Astrocyte of the spinal cord (primary cell): ENCODE measurements around the gene ITGA7.

Experiments used
- DNase-seq: peaks from one replicate; pipeline ENCODE4 v3.0.0; 2011; ENCODE audit warnings: low read depth, low spot score
- H3K4me3 ChIP-seq: 2 replicates; pipeline ENCODE4 v1.5.1; 2011; ENCODE audit warnings: low read depth, mild to moderate bottlenecking, low read length, moderate library complexity
- in situ Hi-C: cut with HindIII; loops from 2 replicates; pipeline ENCODE4 v1.10.0; 2017; ENCODE audit warnings: low sequenced_read_pairs
- TF ChIP-seq, protein P1 (sequence below): IDR thresholded peaks from 2 replicates; pipeline ENCODE4 v1.5.1; 2012; ENCODE audit warnings: low read depth, mild to moderate bottlenecking, low read length, inconsistent platforms

ITGA7 gene

DNA sequence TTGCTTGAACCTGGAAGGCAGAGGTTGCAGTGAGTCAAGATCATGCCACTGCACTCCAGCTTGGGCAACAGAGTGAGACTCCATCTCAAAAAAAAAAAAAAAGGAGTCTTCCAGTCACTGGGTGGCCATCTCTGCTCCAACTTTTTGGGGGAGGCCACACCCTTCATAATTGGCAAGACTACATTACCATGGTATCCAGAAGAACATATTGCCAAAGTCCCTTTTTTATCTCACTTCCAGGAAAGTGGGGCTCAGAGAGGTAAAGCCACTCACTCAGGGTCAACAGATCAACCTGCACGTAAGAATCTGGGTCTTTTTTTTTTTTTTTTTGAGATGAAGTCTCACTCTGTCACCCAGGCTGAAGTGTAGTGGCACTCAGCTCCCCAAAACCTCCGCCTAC lies 26.2 kb upstream of the ITGA7 start:
- TF ChIP-seq, protein P1, sequence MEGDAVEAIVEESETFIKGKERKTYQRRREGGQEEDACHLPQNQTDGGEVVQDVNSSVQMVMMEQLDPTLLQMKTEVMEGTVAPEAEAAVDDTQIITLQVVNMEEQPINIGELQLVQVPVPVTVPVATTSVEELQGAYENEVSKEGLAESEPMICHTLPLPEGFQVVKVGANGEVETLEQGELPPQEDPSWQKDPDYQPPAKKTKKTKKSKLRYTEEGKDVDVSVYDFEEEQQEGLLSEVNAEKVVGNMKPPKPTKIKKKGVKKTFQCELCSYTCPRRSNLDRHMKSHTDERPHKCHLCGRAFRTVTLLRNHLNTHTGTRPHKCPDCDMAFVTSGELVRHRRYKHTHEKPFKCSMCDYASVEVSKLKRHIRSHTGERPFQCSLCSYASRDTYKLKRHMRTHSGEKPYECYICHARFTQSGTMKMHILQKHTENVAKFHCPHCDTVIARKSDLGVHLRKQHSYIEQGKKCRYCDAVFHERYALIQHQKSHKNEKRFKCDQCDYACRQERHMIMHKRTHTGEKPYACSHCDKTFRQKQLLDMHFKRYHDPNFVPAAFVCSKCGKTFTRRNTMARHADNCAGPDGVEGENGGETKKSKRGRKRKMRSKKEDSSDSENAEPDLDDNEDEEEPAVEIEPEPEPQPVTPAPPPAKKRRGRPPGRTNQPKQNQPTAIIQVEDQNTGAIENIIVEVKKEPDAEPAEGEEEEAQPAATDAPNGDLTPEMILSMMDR = no peak

DNA sequence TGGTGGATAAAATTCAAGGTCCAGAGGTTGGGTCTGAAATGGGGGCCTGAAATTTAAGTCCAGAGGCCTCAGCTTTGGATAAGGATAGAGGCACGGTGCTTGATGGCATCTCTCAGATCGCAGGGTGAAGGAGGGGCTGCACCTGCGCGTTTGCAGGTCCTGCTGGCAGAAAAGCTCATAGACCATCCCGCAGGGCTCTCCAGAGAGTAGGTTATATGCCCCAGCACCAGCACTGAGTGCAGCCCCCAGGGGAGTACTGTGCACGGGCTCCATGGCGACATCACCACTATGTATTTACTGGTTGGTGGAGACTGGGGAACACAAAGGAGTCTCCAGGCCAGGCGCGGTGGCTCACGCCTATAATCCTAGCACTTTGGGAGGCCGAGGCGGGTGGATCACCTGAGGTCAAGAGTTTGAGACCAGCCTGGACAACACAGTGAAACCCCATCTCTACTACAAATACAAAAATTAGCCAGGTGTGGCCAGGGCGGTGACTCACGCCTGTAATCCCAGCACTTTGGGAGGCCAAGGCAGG lies 25.4 kb upstream of the ITGA7 start:
- in situ Hi-C loops = no loop called here
- H3K4me3 ChIP-seq = no peak overlapping the region
- DNase-seq = no peak
- TF ChIP-seq, protein P1 = no peak

More for the DNA sequence above, 26.2 kb upstream of the ITGA7 start:
- H3K4me3 ChIP-seq = no peak overlapping the region
- in situ Hi-C loops = no loop called here
- no peak for DNase-seq

DNA sequence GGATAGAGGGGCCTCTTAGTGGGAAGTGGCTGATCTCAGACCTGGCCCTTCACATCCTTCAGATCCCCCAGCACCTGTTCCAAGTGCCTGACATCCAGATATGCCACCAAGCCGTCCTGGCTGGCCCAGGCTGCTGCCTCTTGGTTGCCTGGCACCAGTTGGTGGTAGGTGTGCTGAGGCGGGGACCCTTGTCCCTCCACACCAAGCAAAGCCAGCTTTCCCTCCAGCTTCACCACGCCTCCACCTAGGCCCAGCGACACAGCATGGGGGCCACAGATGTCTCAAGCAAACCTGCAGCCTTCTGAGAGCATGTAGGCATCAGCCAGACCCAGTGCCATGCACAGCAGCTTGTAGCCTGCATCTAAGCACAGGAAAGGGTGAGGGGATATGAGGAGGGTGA lies 24.6 kb upstream of the ITGA7 start:
- no peak for DNase-seq
- in situ Hi-C loops = no loop called here
- no peak overlapping the region for H3K4me3 ChIP-seq
- TF ChIP-seq, protein P1 = no peak

DNA sequence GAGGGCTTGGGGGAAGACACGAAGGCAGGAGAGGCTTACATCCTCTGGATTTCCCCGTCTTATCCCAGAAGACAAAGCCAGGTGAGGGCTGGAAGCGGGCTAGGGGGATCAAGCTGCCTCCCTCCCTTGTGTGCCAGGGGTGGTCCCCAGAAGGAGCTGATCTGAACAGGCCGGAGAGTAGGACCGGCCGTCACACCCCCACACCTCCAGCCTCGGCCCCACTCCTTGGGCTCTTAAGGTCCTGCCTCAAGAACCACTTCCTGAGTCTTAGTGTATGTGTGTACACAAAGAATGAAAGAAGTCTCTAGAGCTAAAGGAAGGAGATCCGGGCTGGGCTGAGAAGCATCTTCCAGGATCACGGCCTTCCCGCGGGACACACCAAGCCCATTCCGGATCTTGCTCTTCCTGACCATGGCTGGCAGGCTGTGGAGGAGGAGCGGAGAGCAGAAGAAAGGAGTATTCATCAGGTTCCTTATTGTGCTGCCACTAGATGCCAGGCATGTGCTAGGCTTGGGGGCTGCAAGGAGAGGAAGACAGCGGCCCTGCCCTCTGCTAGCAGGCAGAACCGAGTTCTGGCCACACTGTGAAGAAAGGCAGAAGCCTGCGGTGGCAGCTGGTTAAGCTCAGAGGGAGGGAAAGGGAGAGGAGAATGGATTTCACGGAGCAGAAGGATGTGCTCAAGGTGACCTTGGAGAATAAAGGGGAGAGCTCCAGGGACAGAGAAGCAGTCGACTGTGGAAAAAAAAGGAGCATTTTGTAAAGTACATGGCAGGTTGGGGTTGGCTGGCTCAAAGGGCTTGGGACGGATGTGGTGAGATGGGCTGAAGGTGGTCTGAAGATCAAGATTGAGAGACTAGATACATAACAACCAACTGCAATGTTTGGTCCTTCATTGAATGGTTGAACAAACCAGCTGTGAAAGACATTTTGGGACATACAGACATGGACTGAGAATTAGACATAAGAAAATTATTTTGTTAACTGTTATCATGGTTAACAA lies 22.4 kb upstream of the ITGA7 start:
- peak; percentile 73 for DNase-seq
- TF ChIP-seq, protein P1 = no peak
- H3K4me3 ChIP-seq = peak overlapping the region; percentile 83
- in situ Hi-C loops = no loop called here

DNA sequence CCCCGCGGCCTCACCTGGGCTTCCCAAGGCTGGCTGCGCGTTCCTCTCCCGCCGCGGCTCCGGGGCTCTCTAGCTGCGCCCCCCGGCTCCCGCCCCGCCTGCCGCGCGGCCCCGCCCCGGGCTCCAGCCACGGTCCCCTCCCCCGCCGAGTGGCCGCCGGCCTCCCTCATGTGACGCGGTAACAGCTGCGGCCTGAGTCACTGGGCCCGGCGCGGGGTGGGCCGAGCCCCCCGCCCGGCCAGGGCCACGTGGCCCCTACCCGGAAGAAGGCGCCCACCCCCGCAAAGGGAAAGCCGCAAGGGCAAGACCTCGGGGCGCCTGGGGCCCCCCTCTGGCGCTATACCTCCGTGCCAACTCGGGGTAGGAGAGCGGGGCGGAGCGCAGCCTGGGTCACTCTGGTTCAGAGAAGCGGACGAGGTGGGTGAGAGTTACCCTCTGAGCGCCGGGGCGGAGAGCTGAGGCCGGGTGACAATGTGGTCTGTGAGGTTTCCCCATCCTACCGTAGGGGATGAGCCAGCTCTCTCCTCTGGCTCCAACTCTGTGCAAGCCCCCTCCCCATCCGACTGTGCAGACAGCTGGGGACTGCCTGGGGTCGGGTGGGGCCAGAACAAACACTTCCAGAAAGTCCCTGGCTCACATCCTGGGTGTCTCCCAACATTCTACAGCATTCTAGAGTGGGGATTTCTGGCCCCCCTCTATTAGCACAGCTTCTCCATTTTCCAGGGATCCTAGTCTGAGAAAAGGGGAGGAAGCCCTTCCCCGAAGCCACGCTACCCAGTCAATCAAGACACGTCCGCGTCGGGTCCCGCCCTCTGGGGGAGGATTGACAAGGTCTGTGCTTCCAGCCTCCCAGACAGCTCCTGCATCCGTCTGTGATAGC lies 21.5 kb upstream of the ITGA7 start, which contains the start of gene CD63:
Gene CD63 (minus strand): TSS at position 71 of the 880 bp plus-strand sequence. CDS start 668 bp downstream, outside the sequence.
- TF ChIP-seq, protein P1 = no peak
- peak; percentile 96 for DNase-seq
- in situ Hi-C loops = no loop called here
- peak within 1 kb of the TSS; percentile 83 for H3K4me3 ChIP-seq

DNA sequence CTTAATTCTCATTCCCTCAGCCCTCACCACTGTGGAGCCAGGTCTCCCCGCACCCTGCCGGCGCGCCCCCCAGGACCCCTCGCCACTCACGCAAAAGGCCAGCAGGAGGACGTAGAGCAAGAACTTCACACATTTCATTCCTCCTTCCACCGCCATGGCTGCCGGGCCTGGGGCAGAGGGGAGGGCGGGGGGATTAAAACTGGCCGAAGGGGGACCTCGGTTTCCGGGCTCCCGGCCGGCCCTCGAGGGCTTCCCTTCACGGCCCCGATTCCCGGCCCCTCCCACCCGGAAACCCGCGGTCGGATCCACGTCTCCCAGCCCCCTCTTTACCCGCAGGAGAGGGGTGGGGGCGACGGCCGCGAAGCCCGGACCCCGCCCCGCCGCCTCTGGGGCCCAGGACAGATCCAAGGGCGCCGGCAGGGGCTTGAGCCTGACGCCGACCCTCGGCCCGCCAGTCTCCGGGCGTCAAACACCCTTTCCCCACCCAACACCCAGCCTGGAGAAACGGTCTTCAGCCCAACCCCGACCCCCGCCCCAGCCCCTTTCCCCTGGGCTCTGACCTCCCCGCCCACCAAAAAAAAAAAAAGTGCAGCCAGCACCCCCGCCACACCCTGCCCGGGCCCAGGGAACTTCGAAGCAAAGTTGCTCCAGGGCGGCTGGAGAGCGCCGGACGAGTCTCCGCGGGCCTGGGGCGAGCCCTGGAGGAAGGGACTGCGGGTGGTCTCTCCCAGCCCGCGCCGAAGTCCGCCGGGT lies 20.7 kb upstream of the ITGA7 start:
- in situ Hi-C loops = no loop called here
- TF ChIP-seq, protein P1 = no peak
- peak overlapping the region; percentile 83 for H3K4me3 ChIP-seq
- DNase-seq = peak; percentile 80
